ENCODE data around the gene CHRNB2. TPM values are rescaled to one million over a fixed set of nuclear protein-coding genes. Genes with fewer than 3 reads are reported as not detected.

CHRNB2 gene
- total RNA-seq, 1 experiment from 2014 or later = 1.8 TPM

GRCh38 chr1:154519591-154519991 lies 48.0 kb upstream of the CHRNB2 start:
- Histone ChIP-seq H3K79me1 (ENCODE audit: insufficient read depth, low read depth, low read length, poor library complexity, severe bottlenecking) (no peaks in the 10 kb centered on the region), H2BK15ac (ENCODE audit: low read depth, low read length) (no peak overlapping the region), H2BK20ac (ENCODE audit: low read depth, low read length, poor library complexity, severe bottlenecking) (no peak overlapping the region), H2BK5ac (ENCODE audit: insufficient read length, low read length) (no peak overlapping the region), H3K79me2 (ENCODE audit: insufficient read depth, low read length) (no peaks in the 10 kb centered on the region), H3K18ac (ENCODE audit: insufficient read length, low read depth, low read length) (no peak overlapping the region), H2AK5ac (ENCODE audit: insufficient read length, low read length) (no peak overlapping the region), H3K14ac (ENCODE audit: insufficient read depth, low read length) (no peak overlapping the region), H2BK12ac (ENCODE audit: insufficient read length, low read depth, low read length) (no peak overlapping the region), H3K9ac (ENCODE audit: extremely low read depth, insufficient read length, low read length) (no peak overlapping the region), H4K8ac (replicated peaks; ENCODE audit: insufficient read length, low read depth, low read length) (no peak overlapping the region), H3K23ac (ENCODE audit: insufficient read length, low read depth, low read length) (no peak overlapping the region), H4K91ac (ENCODE audit: insufficient read length, low read depth, low read length) (no peak overlapping the region), H3K27ac (ENCODE audit: insufficient read length, low read depth, low read length) (no peak overlapping the region), H3K56ac (ENCODE audit: insufficient read length, low read depth, low read length) (no peak overlapping the region), H3K4ac (ENCODE audit: low read depth, low read length) (no peak overlapping the region), H2AFZ (ENCODE audit: low read length) (no peak overlapping the region), H4K5ac (ENCODE audit: insufficient read length, low read depth, low read length) (no peak overlapping the region), H3K4me1 (ENCODE audit: insufficient read depth, low read length) (no peaks in the 10 kb centered on the region), H3K9me3 (ENCODE audit: control insufficient read depth, low read depth, low read length) (no peaks in the 10 kb centered on the region), H2BK120ac (ENCODE audit: low read depth, low read length, poor library complexity, severe bottlenecking) (no peak overlapping the region), H4K20me1 (ENCODE audit: control insufficient read depth, insufficient read depth, insufficient read length) (no peaks in the 10 kb centered on the region), H3T11ph (ENCODE audit: low read length) (no peak overlapping the region), H3K27me3 (ENCODE audit: insufficient read depth, low read length) (no peaks in the 10 kb centered on the region), H3K4me2 (ENCODE audit: insufficient read depth, insufficient read length, low read length) (no peak overlapping the region), H3K23me2 (ENCODE audit: insufficient read length, low read depth, low read length, poor library complexity, severe bottlenecking) (no peaks in the 10 kb centered on the region)
- no CpG with 5 or more reads among the region's 9 CpGs for WGBS (ENCODE audit: extremely low coverage, insufficient read length, low lambda C conversion rate)
- H3K4me3 Mint-ChIP-seq = no peak overlapping the region
- no peak overlapping the region; a peak in 1 of 7 replicates for H3K27ac Mint-ChIP-seq
- 0 out of 4 replicates have a peak, but pooled peaks cover 0 to 3% of the 10 kb centered on the region in 2 experiments for H3K4me1 Mint-ChIP-seq
- H3K27me3 Mint-ChIP-seq (ENCODE audit: low read depth) = peaks cover 16% of the 10 kb centered on the region
- no peak for TF ChIP-seq CTCF (conservative IDR thresholded peaks at IDR 0.05)
- H3K36me3 Mint-ChIP-seq (ENCODE audit: insufficient read depth in 1 of 3, low read depth in 3 of 3) = no peaks in the 10 kb centered on the region
- no peak for DNase-seq
- no peaks in the 10 kb centered on the region for H3K9me3 Mint-ChIP-seq
